HepG2 (cell line): ENCODE measurements around the gene SLC12A1. TPM values are rescaled to one million over a fixed set of nuclear protein-coding genes. Genes with fewer than 3 reads are reported as not detected.

Source experiments
- CREM ChIP-seq, 2 experiments: sonication (generic) in 1 of 2; formaldehyde crosslinking in 1 of 2; IDR thresholded peaks; 2 replicates each; pipeline versions ENCODE4 v1.4.0 to v1.6.1; 2016 to 2020; ENCODE audit warnings: antibody characterized with exemption in 1 of 2, mild to moderate bottlenecking in 1 of 2, missing genetic modification reagents in 1 of 2
- EEA1 ChIP-seq: sonication (generic); formaldehyde crosslinking; IDR thresholded peaks from 2 replicates; pipeline ENCODE4 v1.5.1; 2020; ENCODE audit warnings: mild to moderate bottlenecking, missing genetic modification reagents, borderline replicate concordance
- GABPB1 ChIP-seq: IDR thresholded peaks from 2 replicates; pipeline ENCODE4 v1.6.1; 2016; ENCODE audit warnings: mild to moderate bottlenecking, missing genetic modification reagents, moderate library complexity, missing compliant biosample characterization
- GATAD1 ChIP-seq: IDR thresholded peaks from 2 replicates; pipeline ENCODE4 v1.6.1; 2016; ENCODE audit warnings: missing genetic modification reagents, missing compliant biosample characterization
- GFI1 ChIP-seq: sonication (generic); formaldehyde crosslinking; IDR thresholded peaks from 2 replicates; pipeline ENCODE4 v1.5.0; 2020; ENCODE audit warnings: missing genetic modification reagents, mild to moderate bottlenecking, borderline replicate concordance
- HDAC1 ChIP-seq: sonication (generic); formaldehyde crosslinking; IDR thresholded peaks from 2 replicates; pipeline ENCODE4 v1.5.1; 2020; ENCODE audit warnings: mild to moderate bottlenecking, missing genetic modification reagents
- HOXD1 ChIP-seq: sonication (generic); formaldehyde crosslinking; IDR thresholded peaks from 2 replicates; pipeline ENCODE4 v1.5.0; 2020; ENCODE audit warnings: missing genetic modification reagents
- MAZ ChIP-seq, 2 experiments: sonication (generic) in 1 of 2; formaldehyde crosslinking in 1 of 2; IDR thresholded peaks; 2 replicates each; pipeline versions ENCODE4 v1.5.0 to v1.6.1; 2012 to 2020; ENCODE audit warnings: low read depth in 2 of 2, mild to moderate bottlenecking in 2 of 2, borderline replicate concordance in 1 of 2, improper control_type of control experiment in 1 of 2, low read length in 1 of 2, missing genetic modification reagents in 1 of 2, moderate library complexity in 1 of 2
- MED8 ChIP-seq: sonication (generic); formaldehyde crosslinking; IDR thresholded peaks from 2 replicates; pipeline ENCODE4 v1.8.1; 2023; ENCODE audit warnings: mild to moderate bottlenecking, missing genetic modification reagents; ENCODE audit not compliant: insufficient replicate concordance
- SUZ12 ChIP-seq: fragments of 150-350 bp; IDR thresholded peaks from 2 replicates; pipeline ENCODE4 v1.6.1; 2014; ENCODE audit warnings: low read depth, low read length
- ZFP90 ChIP-seq: sonication (generic); formaldehyde crosslinking; IDR thresholded peaks from 2 replicates; pipeline ENCODE4 v1.8.0; 2022; ENCODE audit warnings: missing genetic modification reagents, mild to moderate bottlenecking, inconsistent platforms, borderline replicate concordance
- ZIK1 ChIP-seq: sonication (generic); formaldehyde crosslinking; IDR thresholded peaks from 2 replicates; pipeline ENCODE4 v1.5.0; 2020; ENCODE audit warnings: mild to moderate bottlenecking, low read depth, missing genetic modification reagents, borderline replicate concordance
- ZNF160 ChIP-seq: sonication (generic); formaldehyde crosslinking; IDR thresholded peaks from 2 replicates; pipeline ENCODE4 v1.8.0; 2022; ENCODE audit warnings: mild to moderate bottlenecking, inconsistent platforms, missing genetic modification reagents
- ZNF331 ChIP-seq: sonication (generic); formaldehyde crosslinking; IDR thresholded peaks from 2 replicates; pipeline ENCODE4 v1.4.0; 2020; ENCODE audit warnings: missing genetic modification reagents
- ZNF350 ChIP-seq: sonication (generic); formaldehyde crosslinking; IDR thresholded peaks from 2 replicates; pipeline ENCODE4 v1.4.0; 2020; ENCODE audit warnings: mild to moderate bottlenecking, low read depth, missing genetic modification reagents, borderline replicate concordance
- ZNF883 ChIP-seq: sonication (generic); formaldehyde crosslinking; IDR thresholded peaks from 2 replicates; pipeline ENCODE4 v1.5.1; 2020; ENCODE audit warnings: mild to moderate bottlenecking, missing genetic modification reagents; ENCODE audit errors: not compliant biosample characterization
- polyA plus RNA-seq, 8 experiments: library from polyadenylated mRNA; depleted of rRNA in 3 of 8; stranded (reverse) in 7 of 8; unstranded in 1 of 8; fragments of >200 nt; fragmentation: Illumina TruSeq in 4 of 8; extraction: Trizol in 4 of 8; gene quantifications; 2 replicates each; pipeline versions ENCODE4 v1.2.1 to v1.2.3, GENCODE V29; 2011 to 2016; ENCODE audit warnings: low read depth in 4 of 8, missing spikeins in 1 of 8, mixed read lengths in 1 of 8; ENCODE audit not compliant: insufficient read depth in 1 of 8
- total RNA-seq, 5 experiments: library from RNA; depleted of rRNA; stranded (reverse); fragments of >200 nt; fragmentation: Illumina TruSeq; extraction: Trizol; gene quantifications; 2 replicates each; pipeline ENCODE4 v1.2.3, GENCODE V29; 2016; ENCODE audit warnings: low read depth in 1 of 5
- TF ChIP-seq, protein P1 (sequence below): sonication (generic); formaldehyde crosslinking; IDR thresholded peaks from 2 replicates; pipeline ENCODE4 v1.9.0; 2021; ENCODE audit warnings: missing genetic modification reagents, borderline replicate concordance
- TF ChIP-seq, protein P2 (sequence below): sonication (generic); formaldehyde crosslinking; IDR thresholded peaks from 2 replicates; pipeline ENCODE4 v1.5.0; 2020; ENCODE audit warnings: missing genetic modification reagents
- TF ChIP-seq, protein P3 (sequence below): sonication (generic); formaldehyde crosslinking; IDR thresholded peaks from 2 replicates; pipeline ENCODE4 v1.8.0; 2022; ENCODE audit warnings: mild to moderate bottlenecking, missing genetic modification reagents, borderline replicate concordance

Gene SLC12A1
- total and polyA plus RNA-seq, 2 of the 13 experiments (the other 11 are each of a cell fraction or from before 2014, with no cell fraction given) = not detected

DNA sequence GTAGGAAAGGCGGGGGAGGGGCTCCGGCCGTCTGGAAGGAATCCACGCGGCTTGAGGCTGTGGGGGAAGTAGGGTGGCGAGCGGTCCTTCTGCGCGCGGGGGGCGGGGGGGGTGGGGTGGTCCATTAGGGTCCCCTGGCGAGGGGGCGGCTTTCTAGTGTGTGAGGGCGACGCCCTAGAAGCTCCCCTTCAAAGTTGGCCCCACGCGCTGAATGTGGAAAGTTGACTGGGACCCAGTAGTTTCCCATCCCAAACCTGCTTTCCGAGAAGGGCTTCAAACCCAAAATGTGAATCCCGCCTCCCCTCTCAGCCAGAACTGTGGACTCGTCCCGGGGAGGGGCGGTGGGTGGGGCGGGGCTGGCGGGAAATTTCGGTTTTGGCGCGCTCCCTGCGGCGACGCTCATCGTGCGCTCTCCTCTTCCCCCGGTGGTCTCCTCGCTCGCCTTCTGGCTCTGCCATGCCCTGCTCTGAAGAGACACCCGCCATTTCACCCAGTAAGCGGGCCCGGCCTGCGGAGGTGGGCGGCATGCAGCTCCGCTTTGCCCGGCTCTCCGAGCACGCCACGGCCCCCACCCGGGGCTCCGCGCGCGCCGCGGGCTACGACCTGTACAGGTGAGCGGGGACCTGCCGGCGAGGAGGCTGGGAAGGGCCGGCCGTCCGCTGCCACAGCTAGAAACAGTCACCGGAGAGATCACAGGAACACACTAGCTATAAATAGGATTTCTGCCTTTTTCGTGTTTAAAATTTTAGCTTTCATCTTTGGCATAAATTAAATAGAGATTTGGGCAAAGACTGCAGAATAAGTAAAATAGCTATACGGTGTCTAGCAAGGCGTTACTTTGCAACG, 125.9 kb downstream of the SLC12A1 start (continued):
- TF ChIP-seq EEA1 (CRISPR knock-in tag) (0 out of 2 replicates have a peak, but pooled peaks have one; percentile 43), ZNF883 (CRISPR knock-in tag) (no peak), SUZ12 (no peak), ZNF160 (no peak), ZIK1 (no peak), GABPB1 (CRISPR knock-in tag) (no peak), GATAD1 (CRISPR knock-in tag) (0 out of 2 replicates have a peak, but pooled peaks have one; percentile 30), MAZ (IDR thresholded peaks at IDR 0.05; ENCODE audit: borderline replicate concordance, low read depth, low read length) (peak; percentile 45; the same call in 1 of the 2 replicates), MAZ (CRISPR knock-in tag; IDR thresholded peaks at IDR 0.05; ENCODE audit: low read depth) (no peak), MED8 (CRISPR knock-in tag) (peak; percentile 50), GFI1 (CRISPR knock-in tag) (0 out of 2 replicates have a peak, but pooled peaks have one; percentile 4), ZFP90 (CRISPR knock-in tag) (no peak), ZNF350 (CRISPR knock-in tag) (no peak), HOXD1 (CRISPR knock-in tag) (peak; percentile 54; the same call in 1 of the 2 replicates), HDAC1 (peak; percentile 77), CREM (IDR thresholded peaks at IDR 0.05) (0 out of 2 replicates have a peak, but pooled peaks have one; percentile 17), CREM (CRISPR knock-in tag; IDR thresholded peaks at IDR 0.05) (no peak), ZNF331 (CRISPR knock-in tag) (0 out of 2 replicates have a peak, but pooled peaks have one; percentile 17)
- TF ChIP-seq, protein P1, sequence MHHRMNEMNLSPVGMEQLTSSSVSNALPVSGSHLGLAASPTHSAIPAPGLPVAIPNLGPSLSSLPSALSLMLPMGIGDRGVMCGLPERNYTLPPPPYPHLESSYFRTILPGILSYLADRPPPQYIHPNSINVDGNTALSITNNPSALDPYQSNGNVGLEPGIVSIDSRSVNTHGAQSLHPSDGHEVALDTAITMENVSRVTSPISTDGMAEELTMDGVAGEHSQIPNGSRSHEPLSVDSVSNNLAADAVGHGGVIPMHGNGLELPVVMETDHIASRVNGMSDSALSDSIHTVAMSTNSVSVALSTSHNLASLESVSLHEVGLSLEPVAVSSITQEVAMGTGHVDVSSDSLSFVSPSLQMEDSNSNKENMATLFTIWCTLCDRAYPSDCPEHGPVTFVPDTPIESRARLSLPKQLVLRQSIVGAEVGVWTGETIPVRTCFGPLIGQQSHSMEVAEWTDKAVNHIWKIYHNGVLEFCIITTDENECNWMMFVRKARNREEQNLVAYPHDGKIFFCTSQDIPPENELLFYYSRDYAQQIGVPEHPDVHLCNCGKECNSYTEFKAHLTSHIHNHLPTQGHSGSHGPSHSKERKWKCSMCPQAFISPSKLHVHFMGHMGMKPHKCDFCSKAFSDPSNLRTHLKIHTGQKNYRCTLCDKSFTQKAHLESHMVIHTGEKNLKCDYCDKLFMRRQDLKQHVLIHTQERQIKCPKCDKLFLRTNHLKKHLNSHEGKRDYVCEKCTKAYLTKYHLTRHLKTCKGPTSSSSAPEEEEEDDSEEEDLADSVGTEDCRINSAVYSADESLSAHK (CRISPR knock-in tag) = no peak
- TF ChIP-seq, protein P2, sequence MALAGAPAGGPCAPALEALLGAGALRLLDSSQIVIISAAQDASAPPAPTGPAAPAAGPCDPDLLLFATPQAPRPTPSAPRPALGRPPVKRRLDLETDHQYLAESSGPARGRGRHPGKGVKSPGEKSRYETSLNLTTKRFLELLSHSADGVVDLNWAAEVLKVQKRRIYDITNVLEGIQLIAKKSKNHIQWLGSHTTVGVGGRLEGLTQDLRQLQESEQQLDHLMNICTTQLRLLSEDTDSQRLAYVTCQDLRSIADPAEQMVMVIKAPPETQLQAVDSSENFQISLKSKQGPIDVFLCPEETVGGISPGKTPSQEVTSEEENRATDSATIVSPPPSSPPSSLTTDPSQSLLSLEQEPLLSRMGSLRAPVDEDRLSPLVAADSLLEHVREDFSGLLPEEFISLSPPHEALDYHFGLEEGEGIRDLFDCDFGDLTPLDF = peak; percentile 90
- TF ChIP-seq, protein P3, sequence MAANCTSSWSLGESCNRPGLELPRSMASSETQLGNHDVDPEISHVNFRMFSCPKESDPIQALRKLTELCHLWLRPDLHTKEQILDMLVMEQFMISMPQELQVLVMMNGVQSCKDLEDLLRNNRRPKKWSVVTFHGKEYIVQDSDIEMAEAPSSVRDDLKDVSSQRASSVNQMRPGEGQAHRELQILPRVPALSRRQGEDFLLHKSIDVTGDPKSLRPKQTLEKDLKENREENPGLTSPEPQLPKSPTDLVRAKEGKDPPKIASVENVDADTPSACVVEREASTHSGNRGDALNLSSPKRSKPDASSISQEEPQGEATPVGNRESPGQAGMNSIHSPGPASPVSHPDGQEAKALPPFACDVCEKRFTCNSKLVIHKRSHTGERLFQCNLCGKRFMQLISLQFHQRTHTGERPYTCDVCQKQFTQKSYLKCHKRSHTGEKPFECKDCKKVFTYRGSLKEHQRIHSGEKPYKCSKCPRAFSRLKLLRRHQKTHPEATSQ (CRISPR knock-in tag) = 0 out of 2 replicates have a peak, but pooled peaks have one; percentile 15
